GM12891 (cell line): ENCODE results near the gene EXD3.

Experiments used
- DNase-seq: peaks from one replicate; pipeline ENCODE4 v3.0.0; 2011; ENCODE audit warnings: low spot score; ENCODE audit not compliant: insufficient read length
- FAIRE-seq: peaks from 2 replicates; lab custom pipeline; 2011; peaks lifted over from hg19 to GRCh38; lab: Jason Lieb, UNC
- PAX5 ChIP-seq: IDR thresholded peaks from 2 replicates; pipeline ENCODE4 v1.6.1; 2011; ENCODE audit warnings: low read length, moderate library complexity, mild to moderate bottlenecking; ENCODE audit not compliant: insufficient read depth, severe bottlenecking
- POLR2A ChIP-seq: IDR thresholded peaks from 2 replicates; pipeline ENCODE4 v1.6.1; 2011; ENCODE audit warnings: low read depth, low read length, control low read depth
- POLR2AphosphoS5 ChIP-seq: IDR thresholded peaks from 2 replicates; pipeline ENCODE4 v1.6.1; 2011; ENCODE audit warnings: low read depth, low read length, control low read depth
- POU2F2 ChIP-seq: IDR thresholded peaks from 2 replicates; pipeline ENCODE4 v1.6.1; 2011; ENCODE audit warnings: low read depth, mild to moderate bottlenecking, control low read depth, low read length, moderate library complexity
- SPI1 ChIP-seq: IDR thresholded peaks from 2 replicates; pipeline ENCODE4 v1.6.1; 2011; ENCODE audit warnings: low read depth, low read length, control low read depth
- TAF1 ChIP-seq: IDR thresholded peaks from 2 replicates; pipeline ENCODE4 v1.6.1; 2011; ENCODE audit warnings: low read depth, low read length, control low read depth

The EXD3 gene

DNA sequence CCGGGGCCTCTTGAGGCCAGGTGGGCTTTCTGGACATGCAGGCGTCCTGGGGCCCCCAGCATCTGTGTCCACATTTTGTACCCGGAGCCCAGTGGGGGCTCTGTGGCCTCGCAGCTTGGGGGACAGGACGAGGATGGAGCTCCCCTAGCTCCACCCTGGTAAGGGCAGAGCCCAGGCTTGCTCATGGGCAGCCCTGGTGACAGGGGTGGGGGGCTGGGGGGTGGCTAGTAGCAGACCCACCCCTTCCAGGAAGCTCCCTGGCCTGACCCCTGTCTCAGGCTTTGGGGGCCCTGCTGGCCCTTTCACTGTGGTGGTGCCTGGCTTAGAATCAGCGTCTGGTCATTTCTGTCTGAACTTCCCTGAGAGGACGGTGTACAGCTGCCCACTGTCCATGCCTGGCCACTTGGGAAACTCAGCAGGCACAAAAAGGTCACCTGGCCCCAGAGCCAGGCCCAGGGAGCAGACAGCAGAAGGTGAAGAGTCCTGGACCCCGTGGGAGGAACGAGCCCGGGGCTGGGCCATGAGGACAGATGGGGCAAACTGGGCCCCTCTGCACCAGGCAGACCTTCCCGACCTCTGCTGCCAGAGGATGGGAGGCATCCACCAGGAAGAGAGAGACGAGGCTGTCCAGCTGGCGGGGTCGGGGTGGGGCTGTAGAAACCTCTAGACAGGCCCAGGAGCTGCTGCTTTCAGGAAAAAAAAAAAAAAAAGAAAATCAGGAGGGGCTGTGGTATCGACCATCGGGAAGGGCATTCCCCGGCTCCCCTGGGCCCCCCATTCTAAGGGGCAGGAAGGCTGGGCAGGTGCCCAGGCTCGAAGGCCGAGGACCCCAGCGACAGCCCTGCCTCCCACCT lies 52.8 kb downstream of the EXD3 start:
- DNase-seq = no peak
- no peak for FAIRE-seq
- TF ChIP-seq POLR2A (no peak), TAF1 (no peak), PAX5 (no peak), POLR2AphosphoS5 (no peak), POU2F2 (no peak)

DNA sequence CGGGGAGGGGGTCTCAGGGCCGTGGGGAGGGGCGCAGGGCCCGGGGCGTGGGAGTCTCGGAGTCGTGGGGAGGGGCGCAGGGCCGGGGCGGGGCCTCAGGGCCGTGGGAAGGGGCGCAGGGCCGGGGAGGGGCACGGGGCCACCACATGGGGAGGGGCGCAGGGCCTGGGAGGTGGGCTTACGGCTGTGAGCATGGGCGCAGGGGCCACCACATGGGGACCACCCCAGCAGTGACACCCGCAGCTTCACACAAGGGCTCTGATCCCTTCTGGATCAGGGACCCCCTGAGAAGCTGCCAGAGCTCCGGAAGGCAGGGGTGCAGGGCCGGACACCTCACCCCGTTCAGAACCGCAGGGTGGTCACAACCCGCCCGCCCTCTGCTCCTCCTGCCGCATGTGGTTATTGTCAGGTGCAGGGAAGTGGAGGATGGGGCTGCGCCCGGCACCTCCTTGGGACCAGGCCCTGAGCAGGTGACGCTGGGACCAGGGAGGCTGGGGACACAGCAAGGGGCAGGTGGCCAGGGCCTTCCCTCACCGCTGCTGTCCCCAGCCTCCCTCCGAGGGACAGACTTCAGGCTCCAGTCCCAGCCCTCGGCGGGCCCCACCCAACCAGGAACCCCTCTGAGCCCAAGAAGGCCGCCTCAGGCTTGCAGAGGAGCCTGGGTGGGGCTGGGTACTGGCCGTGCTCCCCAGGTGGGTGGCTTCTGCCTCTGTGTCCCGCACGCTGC lies 53.7 kb downstream of the EXD3 start:
- no peak for FAIRE-seq
- TF ChIP-seq POU2F2 (no peak), POLR2AphosphoS5 (no peak), TAF1 (no peak), POLR2A (no peak), SPI1 (no peak), PAX5 (no peak)
- no peak for DNase-seq

DNA sequence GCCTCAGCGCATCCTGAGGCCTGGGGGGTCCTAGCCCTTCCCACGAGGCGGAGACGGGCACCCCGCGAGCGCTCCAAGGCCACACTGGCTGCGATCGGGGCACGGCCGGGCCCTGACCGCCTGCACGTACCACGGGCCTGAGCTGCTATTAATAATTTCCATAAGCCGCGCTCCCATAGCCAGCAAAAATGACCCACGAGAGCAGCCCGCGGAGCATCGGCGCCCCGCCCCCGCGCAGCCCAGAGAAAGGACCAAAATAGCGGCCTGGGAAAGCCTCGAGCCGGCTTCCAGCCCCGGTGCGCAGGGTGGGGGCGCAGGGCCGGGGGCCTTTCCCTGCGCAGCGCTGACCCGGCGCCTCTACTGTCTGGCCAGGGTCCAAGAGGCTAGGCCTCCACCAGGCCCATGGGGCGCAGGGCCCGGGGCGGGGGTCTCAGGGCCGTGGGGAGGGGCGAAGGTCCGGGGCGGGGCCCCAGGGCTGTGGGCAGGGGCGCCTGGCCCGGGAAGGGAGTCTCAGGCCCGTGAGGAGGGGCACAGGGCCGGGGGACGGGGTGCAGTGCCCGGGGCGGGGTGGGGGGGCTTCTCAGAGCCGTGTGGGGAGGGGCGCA lies 54.4 kb downstream of the EXD3 start:
- FAIRE-seq = no peak
- no peak for DNase-seq
- TF ChIP-seq SPI1 = no peak
- no peak for TF ChIP-seq POLR2A
- TF ChIP-seq TAF1 = no peak

DNA sequence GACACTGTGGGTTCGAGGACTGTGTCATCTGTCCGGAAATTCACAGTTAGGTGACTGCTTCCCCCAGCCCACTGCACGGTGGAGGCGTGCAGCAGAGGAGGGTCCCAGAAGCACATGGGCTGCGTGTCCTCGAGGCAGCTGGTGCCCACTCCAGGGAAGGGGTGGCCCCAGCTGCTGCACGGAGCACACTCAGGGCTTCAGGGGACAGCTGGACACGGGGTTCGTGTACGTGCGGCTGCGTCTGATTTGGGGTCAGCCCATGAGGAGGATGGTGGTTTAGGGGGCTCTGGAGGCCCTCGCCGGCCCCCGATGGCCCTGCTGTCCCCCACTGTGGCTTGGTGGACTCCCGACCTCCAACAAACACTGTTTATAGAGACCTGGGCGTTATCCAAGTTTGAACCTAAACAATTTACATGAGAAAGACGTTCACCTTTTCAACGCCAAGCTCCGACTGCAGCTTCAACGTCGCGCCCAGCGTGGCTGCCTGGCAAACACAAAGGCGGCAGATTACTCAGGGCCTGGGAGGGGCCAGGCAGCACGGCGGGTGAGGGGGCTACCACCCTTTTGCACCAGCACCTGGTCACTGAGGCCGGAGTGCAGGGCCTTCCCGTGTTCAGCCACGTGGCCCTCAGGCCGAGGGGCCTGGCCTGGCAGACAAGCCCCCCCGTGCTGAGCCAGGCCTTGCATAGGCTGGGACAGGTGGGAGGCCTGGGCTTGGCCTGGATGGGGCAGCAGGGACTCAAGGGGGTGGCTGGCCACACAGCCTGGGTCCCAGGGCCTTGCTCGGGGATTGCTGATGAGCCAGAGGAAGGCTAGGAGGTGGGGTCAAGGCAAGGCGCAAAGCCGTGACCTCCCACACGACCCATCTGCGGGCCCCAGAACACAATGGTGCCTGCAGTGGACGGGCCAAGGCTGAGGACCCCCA lies 55.2 kb downstream of the EXD3 start:
- DNase-seq (no peak), FAIRE-seq (no peak)
- TF ChIP-seq SPI1 (no peak), TAF1 (no peak), PAX5 (no peak), POLR2A (no peak), POLR2AphosphoS5 (no peak), POU2F2 (no peak)

DNA sequence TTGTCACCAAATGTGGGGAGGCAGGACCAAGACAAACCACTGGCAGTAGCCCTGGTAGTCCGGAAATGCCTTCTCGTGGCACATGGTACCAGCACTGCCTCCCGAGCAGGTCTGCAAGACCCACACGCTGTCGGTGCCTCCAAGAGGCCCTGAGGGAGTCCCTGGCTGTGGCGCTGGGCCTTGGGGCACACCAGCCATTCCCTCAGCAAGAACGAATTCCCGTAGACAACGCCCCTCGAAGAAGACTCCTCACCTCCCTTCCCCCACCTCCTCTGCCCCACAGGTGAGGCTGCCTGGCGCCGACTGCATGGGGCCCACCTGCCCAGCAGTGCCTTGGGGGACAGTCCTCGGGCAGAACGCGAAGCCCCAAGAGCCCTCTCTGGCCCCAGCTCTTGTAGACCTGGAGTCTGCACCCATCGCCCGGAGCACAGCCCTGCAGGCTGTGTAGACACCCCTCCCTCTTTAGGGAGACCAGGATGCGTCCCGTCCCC lies 56.0 kb downstream of the EXD3 start:
- FAIRE-seq (no peak), DNase-seq (no peak)
- TF ChIP-seq TAF1 = no peak
- no peak for TF ChIP-seq SPI1
- no peak for TF ChIP-seq PAX5
- TF ChIP-seq POU2F2 = no peak
- TF ChIP-seq POLR2A = no peak
- TF ChIP-seq POLR2AphosphoS5 = no peak

DNA sequence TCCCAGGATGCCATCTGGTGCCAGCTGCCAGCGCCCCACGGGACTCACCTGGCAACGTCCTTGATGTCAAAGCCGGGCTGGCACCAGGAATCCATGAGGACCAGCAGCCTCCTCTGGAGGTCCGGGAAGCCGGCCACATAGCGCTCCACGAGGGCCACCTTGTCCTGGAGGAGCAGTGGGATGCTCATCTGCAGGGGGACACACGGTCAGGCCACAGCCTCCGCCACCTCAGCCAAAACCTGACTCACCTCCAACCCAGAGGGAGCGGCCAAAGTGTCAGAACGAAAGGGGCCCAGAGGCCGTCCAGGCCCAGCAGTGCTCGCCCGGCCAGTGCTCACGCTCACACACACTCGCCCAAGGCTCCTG lies 56.5 kb downstream of the EXD3 start:
- no peak for FAIRE-seq
- TF ChIP-seq TAF1 (no peak), POLR2AphosphoS5 (no peak), SPI1 (no peak), POU2F2 (no peak), POLR2A (no peak), PAX5 (no peak)
- no peak for DNase-seq

DNA sequence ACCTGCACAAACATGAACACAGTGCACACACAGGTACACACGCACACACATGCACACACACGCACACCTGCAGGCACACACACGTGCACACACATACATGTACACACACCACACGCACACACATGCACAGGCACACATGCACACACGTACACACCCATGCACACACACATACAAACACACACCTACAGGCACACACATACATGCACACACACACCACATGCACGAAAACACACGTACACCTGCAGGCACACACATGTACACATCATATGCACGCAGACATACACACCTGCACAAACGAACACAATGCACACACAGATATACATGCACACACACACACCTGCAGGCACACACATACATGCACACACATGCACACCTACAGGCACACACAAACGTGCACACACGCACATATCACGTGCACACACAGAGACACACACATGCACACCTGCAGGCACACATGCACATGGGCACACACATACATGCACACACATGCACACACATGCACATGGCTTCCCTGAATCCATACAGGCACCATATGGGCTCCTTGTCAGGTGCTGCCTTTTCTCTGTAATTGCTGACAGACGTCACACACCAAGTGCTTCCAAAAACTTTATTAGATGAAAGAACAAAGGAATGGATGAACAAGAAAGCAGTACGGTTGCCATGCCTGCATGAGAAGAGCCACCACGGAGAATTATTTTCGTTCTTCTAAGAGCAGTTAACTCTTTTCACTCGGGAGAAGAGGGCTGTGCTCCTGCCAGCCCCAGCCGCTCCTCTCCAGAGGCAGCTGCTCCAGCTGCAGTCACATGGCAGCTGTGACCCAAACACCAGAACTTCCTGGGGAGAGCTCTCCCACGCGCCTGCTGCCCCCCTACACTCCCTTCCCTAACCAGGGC lies 57.2 kb downstream of the EXD3 start:
- FAIRE-seq (peak; percentile 75), DNase-seq (no peak)
- TF ChIP-seq POLR2A (no peak), TAF1 (no peak), PAX5 (no peak), POLR2AphosphoS5 (no peak), POU2F2 (no peak), SPI1 (no peak)

DNA sequence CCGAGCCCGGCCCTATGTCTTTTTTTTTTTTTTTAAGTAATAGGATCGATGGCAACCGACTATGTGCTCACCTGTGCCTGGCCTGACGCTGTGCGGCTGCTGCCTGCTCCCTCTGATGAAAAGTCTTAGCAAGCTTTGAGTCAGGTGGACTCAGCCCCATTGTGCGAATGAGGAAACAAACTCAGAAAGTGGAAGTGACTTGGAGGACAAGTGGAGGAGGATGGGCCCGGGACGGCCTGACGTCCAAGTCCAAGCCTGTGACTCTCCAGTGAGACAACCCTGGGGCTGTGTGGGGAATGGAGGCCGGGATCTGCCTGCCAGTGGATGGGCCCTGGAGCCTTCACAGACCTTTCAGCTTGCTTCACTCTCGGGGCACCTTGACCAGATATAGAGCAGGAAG lies 57.9 kb downstream of the EXD3 start:
- TF ChIP-seq SPI1 = no peak
- TF ChIP-seq POLR2AphosphoS5 = no peak
- TF ChIP-seq TAF1 = no peak
- no peak for TF ChIP-seq PAX5
- no peak for TF ChIP-seq POLR2A
- no peak for TF ChIP-seq POU2F2
- no peak for DNase-seq
- FAIRE-seq = no peak
